ENCODE results near the gene SLC39A8.

SLC39A8 gene

DNA sequence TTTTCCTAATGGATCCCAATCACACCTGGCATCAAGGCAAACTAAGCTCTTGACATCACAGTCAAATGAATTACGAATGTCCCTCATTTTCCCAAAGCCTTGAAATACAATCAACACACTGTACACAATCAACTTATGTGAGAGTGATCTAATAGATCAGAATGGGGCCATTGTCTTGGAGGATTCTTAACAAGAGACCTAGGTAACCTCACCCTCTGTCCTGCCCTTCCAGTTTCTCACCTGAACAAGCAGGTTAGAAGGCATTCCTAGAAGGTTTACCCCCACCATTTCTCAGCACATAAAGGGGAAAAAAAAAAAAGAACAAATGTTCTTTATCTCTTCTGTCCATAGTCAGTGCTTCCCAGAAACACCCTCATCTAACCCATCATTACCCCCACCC, 6.3 kb downstream of the SLC39A8 start:
- DNase-seq: no peak

DNA sequence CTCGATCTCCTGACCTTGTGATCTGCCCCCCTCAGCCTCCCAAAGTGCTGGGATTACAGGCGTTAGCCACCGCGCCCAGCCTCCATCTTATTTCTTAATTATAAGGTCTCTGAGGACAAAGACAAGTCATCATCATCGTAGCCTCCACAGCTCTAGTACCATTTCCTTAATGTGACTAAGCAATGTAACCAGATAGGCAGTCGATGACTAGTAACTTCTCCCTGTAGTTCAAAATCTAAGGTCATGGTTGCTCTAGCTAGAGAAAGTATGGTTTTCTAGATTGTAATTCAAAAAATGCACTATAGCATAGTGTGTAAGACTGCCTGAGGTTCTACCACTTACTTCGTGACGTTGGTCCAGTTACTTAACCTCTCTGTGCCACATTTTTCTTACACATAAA, 6.9 kb downstream of the SLC39A8 start:
- DNase-seq: peak; percentile 15

DNA sequence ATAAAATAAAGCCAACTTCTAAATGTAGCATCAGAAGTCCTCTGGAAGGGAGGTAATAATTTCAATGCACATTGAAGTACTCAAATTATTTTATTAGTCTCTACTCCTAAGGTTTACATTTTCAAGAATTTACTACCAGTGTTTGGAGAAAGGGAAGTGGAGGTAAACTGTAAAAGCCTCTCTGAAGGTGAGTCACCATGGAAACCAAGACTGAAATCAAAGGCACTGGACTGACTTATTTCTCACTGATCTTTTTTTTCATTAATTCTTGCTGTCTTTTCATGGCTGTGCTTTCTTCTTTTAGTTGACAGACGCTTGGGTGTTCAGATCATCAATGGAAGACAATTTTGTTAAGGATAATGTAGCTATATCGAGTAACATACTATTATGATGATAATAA, 9.7 kb downstream of the SLC39A8 start:
- no peak for DNase-seq

DNA sequence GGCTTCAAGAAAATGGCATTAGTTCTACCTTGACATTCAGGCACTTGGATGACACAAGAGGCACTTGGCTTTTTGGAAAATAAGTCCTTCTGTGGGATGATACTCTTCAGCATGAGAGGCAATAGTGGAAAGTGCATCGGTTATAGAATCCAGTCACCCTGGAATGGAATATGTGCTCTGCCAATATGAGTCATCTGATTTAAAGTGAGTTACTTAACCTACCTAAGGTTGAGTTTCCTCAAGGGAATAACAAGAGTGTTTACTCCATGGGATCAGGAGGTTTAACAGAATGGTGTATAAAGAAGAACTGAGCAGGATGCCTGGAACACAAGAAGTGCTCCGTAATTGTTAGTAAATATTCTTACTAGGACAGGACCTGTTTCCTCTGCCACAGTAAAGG, 10.7 kb downstream of the SLC39A8 start:
- no peak for DNase-seq

DNA sequence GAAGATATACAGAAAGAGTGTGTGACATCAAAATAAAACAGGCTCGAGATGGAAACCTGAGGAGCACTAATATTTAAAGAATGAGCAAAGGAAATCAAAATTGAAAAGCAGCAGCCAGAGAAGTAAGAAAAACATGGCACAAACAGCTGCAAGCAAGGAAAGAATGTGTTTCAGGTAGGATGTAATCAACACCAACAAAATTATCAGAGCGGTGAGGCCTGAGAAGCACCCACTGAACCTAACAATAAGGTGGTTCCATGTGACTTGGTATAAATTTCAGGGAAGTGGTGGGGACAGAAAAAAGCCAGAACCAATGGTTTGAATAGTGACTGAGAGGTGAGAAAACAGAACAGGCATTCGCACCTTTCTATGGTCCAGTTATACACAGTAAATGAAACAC, 11.5 kb downstream of the SLC39A8 start:
- no peak for DNase-seq

DNA sequence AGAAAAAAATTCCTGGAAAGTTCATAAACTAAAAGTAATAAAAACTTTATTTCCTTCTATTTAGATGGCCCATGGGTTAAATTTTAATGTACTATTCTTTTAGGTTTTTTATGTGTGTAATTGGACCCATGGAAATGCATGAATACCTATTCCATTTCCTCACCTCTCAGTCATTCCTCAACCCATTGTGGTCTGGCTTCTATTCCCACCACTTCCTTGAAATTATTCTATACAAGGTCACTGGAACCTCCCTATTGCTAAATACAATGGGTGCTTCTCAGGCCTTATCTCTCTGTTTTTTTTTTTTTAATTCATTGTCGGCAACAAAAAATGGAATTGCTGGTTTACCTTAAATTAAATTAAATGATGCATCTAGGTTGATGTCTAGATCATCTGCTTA, 17.2 kb downstream of the SLC39A8 start:
- DNase-seq: no peak

DNA sequence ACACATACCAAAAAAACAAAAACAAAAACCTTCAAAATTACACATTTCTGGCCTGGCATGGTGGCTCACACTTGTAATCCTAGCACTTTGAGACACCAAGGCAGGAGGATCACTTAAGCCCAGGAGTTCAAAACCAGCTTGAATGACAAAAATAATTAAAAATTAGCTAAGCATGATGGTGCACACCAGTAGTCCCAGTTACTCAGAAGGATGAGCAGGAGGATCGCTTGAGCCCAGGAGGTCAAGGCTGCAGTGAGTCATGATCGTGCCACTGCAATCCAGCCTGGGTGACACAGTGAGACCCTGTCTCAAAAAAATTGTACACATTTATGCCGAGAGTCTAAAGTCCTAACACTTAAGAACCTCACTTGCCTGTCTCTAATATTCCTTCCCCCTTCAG, 18.3 kb downstream of the SLC39A8 start:
- DNase-seq: no peak

DNA sequence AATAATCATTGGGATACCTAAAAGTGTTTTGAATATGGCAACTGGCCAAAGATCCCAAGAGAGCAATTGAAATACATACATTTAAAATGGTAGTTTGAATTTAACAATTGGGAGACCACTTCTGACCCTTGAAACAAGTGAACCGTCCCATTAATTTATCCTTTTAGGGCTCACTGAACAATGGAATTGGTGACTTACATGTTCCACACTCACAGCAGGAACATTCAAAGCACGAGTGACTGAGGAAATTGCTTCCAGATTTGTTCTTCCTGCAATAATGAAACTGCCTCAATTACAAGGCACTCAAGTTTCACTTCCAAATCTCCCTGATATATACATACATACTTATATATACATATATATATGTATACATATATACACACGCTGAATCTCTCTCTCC, 20.6 kb downstream of the SLC39A8 start:
- DNase-seq: peak; percentile 66

DNA sequence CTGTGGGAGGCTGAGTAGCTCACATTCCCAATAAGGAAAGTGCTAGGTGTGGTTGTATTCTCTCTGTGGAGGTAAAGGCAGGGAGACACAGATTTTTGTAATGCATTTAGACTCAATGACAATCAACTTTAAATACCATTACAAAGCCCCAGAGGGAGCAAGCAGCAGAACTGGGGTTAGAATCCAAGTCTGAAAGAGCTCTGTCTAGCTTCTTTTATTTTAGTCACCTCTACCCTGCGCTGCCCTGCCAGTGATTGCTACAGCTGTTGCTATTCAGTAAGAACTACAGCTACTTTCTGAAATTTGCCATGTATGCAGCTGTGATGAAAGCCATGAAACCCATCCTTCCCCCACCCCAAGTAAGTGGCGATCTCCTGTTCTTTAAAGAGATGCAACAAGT, 22.5 kb downstream of the SLC39A8 start:
- DNase-seq: no peak

DNA sequence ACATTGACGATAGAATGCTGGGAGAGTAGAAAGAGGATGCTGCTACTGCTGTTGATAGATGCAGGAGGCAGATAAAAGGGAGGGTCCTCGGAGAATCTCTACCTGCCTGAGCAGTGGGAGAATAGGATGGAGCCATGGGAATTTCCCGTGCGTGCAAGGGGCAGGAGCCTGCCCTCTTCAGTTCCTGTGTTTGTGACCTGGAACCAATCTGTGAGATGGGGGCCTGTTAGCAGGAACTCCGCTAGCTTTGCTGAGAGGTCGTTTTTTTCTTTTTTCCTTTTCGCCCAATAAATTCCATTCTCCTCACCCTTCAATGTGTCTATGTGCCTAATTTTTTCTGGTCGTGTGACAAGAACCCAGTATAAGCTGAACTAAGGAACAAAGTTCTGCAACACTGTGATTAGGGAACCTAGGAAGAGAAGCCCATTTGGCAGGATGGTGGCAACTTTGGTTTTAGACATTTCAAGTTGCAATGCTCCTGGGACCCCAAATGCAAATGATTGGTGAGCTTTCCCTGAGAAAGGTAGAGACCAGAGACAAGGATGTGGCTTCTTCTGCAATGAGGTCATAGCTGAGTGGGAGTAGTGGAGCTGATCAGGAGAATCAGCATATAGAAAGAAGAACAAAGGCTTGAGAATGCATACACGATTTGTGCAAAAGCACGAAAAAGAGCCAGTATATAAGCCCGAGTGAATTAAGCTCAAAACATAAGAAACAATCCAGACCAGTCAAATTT, 23.9 kb downstream of the SLC39A8 start:
- peak; percentile 50 for DNase-seq

DNA sequence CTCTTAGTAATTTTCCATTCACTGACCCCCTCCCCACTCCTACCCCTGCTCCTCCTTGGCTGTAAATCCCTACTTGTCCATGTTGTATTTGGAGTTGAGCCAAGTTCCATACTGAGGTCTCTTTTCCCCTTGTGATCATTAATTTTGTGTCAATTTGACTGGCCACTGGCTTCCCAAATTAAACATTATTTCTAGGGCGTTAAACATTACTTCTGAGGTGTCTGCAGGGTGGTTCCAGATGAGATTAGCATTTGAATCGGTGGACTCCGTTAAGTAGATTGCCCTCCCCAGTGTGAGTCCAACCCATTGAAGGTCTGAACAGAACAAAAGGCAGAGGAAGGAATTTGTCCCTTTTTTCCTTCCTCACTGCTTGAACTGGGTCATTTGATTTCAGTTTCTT, 25.7 kb downstream of the SLC39A8 start:
- no peak for DNase-seq

DNA sequence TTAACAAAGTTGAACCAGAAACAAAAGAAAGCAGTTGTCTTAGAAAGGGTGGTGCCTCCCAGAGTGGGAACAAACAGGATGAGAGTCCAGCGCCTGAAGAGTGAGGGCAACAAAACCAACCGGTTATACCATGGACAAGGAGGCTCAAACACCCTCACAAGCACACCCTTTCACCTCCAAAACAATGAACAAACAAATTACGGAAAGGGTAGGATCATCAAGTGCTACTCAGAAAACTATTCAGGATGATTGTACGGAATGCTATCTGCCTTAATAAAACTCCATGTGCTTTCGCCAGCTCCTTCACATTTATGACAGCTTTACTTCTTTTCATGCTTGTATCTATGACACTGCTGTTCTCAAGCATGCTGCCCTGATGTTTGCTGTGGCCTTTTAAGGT, 26.8 kb downstream of the SLC39A8 start:
- DNase-seq: no peak

DNA sequence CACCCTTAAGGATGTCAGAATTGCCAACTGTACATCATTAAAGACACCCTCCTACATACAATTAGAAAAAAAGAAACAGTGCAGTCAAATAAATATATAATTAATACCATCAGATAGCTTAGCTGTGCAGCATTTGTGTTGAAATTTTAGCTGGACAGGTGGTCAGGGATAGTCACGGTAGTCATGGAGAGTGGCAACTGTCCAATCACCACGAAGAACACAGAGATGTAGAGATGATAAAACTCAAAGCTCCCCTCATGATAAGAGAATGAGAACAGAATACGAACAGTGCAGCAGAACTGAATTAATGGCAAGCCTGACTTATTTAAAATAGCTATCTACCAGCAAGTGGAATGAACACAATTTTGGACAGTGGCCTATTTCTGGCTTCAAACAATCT, 27.2 kb downstream of the SLC39A8 start:
- no peak for DNase-seq

DNA sequence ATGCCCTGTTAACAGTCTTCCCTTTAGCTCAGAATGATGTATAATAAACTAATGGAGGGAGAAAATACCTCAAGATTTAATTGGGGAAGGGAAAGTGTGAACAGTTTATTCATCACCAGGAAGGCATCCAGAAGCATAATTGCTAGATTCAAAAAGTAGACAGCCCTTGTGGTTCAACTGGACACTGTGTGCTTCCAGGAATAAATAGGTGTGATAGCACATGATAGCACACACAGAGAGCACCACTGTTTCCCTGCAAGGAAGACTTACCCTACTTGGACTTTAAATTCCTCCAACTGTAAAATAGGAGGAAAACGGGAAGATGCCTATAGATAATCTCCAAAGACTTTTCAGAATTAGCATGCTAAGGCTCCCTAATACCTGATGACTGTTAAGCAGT, 27.8 kb downstream of the SLC39A8 start:
- DNase-seq: no peak

DNA sequence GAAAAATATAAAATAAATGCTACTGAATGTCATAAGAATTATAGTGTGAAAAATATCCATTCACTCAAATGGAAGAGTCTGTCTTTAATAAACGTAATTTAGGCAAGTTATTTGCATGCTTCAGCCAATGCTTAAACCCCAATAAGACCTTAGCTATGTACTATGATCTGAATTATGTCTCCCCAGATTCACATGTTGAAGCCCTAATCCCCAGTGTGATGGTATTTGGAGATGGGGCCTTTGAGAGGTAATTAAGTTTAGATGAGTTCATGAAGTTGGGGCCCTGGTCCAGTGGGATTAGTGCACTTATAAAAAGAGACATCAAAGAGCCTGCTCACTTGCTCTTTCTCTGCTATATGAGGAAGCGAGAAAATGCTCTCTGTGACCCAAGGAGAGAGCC, 28.7 kb downstream of the SLC39A8 start:
- DNase-seq: no peak

DNA sequence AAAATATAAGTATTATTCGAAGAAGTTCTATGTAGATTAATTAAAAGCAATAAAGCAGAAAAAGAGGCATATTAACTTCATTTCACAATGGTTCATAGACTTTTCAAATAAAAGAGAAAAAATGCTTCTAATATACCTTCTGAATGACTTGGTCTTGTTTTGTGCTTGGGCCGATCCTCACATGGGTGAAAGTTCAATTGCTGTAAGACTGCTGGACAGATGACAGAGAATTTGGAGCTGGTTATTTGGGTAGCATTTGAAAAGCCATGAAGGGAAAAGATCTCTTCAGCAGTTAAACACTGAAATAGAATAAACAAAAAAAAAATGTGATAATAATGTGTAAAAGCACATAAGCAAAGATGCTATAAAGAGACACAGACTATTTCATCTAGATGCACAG, 29.8 kb downstream of the SLC39A8 start:
- DNase-seq: no peak

DNA sequence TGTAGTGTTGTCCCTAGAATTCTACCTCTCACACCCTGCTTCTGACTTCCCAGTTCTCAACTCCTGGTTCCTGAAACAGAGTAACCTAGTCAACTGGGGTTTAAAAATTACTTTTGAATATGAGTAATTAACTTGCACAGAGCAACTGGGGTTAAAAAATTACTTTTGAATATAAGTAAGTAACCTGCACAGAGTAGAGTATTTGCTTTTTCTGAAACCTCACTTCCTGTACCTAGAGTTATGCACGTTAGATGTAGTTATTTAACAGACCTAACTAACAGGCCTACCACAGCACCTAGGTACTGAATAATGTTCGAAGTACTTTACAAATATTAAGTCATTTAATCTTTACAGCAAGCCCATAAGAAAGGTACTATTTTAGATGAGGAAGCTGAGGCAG, 32.9 kb downstream of the SLC39A8 start:
- DNase-seq: no peak

DNA sequence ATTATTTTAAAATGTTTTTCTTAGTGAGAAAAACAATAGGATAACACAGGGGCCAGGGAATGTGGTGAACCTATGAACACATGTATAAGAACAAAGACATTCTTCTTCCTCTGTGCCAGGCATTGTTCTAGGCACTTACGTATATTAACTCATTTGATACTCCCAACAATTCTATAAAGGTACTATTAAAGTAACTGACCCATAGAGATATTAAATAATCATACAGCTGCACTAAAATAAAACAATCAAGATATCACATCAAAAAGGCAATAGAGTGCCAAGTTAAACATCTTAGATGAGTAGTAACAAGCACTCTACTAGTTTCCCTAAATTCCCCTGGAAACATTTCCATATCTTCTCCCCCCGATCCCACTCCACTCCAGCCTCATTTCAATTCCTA, 33.4 kb downstream of the SLC39A8 start:
- DNase-seq: no peak

DNA sequence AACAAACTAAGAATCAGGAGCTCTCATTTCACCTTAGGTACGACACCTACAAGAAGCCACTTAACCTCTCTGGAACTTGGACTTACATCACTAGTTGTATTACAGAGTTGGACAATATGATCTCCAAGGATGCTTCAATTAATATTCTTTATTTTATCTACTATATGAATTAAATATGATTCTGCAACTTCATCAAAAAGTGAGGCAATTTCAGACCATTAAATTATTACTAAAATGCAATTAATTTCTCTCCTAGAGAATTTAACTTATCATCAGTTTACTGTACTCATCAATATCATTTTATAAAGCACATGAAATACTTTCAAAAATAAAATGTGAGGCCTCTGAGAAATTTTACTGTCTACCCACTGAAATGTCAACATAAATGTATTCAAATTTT, 33.9 kb downstream of the SLC39A8 start:
- DNase-seq: no peak

DNA sequence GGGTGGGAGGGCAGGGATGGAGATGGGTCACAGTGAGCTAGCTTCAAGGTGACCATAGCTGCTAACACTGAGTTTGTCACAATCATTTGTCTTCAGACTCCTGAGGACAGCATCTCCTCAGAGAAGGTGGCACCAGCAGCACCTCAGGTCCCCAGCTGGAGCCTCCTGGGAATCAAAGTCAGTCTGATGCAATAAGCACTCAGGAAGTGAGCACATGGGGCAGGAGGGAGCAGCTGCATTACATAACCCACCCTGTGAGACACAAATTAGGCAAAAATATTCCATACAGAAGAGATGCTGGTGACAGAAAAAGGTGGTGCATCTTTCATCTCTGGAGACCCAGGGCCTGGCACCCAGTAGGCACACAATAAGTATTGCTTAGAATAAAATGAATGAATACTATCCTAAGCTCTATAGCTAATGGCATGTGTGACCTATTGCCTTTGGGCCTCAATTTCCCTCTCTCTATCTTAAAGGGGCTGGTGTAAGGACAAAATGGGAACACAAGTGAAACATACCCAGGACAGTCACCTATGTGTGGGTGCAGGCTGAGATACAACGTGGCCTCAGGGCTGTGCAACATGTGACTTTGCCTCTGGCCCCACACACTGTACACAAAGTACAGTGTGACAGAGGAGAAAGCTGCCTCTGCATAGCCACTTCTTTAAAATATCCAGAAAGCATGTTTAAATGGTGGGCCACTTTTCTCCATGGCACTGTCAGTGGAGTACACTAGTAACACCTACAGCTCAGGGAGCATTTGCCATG, 37.1 kb downstream of the SLC39A8 start:
- DNase-seq: no peak

DNA sequence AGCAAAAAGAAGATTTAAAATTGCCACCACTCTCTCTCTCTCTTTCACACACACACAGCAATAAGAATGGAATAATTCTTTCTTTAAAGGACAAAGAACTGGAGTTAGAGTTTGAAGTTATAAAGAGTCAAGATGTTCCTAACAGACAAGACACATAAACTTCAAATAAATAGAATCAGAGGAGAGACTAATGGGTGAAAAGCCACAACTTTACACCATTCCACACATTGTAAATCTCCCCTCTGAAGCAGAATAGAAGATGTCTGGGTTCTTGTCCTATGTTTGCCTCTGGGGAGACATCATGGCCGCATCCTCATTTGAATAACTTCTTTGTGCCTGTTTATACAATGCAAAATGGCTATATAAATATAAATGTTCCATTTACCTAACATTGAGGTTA, 39.6 kb downstream of the SLC39A8 start:
- DNase-seq: no peak

DNA sequence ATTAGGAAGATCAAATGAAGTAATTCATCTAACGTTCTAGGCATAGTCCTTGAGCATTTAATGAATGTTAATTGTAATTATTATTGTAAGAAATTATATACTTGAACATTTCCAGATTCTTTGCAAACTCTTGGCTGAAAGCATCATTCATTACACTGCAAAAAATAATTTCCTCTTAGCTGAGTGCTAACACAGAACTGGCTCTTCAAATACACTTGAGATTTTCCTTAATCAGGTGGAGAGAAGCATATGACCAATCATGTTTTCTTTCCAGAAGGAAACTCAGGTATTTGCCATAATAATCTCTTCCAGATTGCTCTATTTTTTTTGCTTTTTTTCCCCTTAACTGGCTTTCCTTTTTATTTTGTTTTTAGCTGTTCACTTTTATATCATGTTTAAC, 42.5 kb downstream of the SLC39A8 start:
- DNase-seq: no peak

DNA sequence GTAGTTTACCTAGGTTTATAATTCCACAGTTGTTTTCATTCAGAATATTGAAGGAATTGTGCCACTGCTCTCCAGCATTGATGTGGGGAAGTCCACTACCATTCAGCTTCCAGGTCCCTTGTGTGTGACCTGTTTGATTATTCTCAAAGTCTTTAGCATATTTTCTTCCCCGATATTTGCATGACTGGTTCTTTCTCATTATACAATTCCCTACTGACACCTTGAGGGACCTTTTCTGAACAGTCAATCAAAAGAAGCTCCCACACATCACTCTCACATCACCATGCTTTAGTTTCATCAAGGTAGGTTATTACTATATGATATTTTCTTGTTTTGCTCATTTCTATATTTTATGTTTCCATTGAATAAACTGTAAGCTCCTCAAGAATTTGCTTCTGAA, 44.1 kb downstream of the SLC39A8 start:
- no peak for DNase-seq

DNA sequence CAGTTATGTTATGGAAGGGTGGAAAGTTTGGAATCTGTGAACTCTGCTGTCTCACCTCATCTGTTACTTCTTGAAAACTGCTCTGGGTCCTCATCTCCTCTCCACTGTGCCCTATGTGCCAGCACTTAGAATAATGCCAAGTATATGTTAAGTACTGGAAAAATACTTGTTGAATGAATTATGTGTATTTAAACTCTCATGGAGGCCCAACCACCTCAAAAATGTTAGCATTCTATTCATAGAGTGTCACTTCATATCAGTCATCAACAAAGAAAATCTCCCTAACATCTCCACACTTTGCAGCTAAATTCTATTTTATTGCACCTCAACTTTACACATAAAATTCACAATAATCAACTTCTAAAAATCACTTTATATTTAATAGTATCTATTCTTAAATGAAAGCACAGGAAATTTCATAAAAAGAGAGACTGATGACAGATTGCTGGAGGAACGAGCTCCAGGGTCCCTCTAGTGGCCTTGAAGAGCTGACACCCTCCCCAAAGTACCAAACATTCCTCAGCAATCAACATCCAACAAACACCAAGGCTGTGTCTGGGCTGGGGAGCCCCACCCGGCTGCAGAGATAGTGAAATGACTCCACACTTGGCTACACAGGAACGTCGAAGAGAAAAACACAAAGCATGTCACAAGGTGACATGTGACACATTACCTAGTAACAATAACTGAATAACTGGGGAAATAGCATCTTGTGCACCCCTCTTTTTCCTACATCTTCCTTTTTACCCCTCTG, 45.8 kb downstream of the SLC39A8 start:
- peak; percentile 35 for DNase-seq
